ENCODE data around the gene ADM2. TPM values are rescaled to one million over a fixed set of nuclear protein-coding genes. Genes with fewer than 3 reads are reported as not detected.

Gene ADM2
- total and polyA plus RNA-seq, 2 of the 13 experiments (the other 11 are each of a cell fraction or from before 2014, with no cell fraction given), result 1.2 to 3.0 TPM

- WGBS (ENCODE audit: low lambda C conversion rate), result 100% methylated on average over 3 of the region's 8 CpGs
- POLR2A ChIA-PET, result interaction anchor here (0.9 kb wide), 1 partner anchor 10 kb away, joined by 5 read pairs; the partner anchor contains the start of gene SCO2
- no peak for FAIRE-seq
Observed at GRCh38 chr22:50516068-50516467, 34.7 kb downstream of the ADM2 start.

More at GRCh38 chr22:50516068-50516467, 34.7 kb downstream of the ADM2 start:
- CTCF ChIA-PET (ENCODE audit: low intra/inter-chr PET ratio, low total read pairs), result no interaction called here
- no peak overlapping the region for H3K4me2 ChIP-seq (ENCODE audit: low read depth, low read length)
- H2AFZ ChIP-seq (ENCODE audit: low read length), result no peak overlapping the region
- no peaks in the 10 kb centered on the region for H3K27me3 ChIP-seq (ENCODE audit: control insufficient read depth in 1 of 2, insufficient read depth in 2 of 2, low read length in 2 of 2)
- H3K4me1 ChIP-seq (ENCODE audit: insufficient read depth, low read length), result no peaks in the 10 kb centered on the region
- no peak overlapping the region for H3K4me3 ChIP-seq (replicated peaks in 1 of 3; ENCODE audit: insufficient read depth in 1 of 3, low read depth in 2 of 3, low read length in 3 of 3)
- H3K36me3 ChIP-seq (replicated peaks in 1 of 2; ENCODE audit: control insufficient read depth in 1 of 2, insufficient read depth in 2 of 2, low read length in 2 of 2), result peaks cover 17 to 44% of the 10 kb centered on the region in 2 experiments
- no peak overlapping the region for H3K27ac ChIP-seq (ENCODE audit: extremely low read length, insufficient read depth, low read length)
- DNase-seq (ENCODE audit: low spot score) (no peak), ATAC-seq (no peak)
- H3K9ac ChIP-seq (ENCODE audit: insufficient read depth, low read depth, low read length), result no peak overlapping the region
- in situ Hi-C loops (cut with HindIII; ENCODE audit: extremely low pct_ligation_motif_present, low pct_unique_long_range_greater_than_20kb), result no loop called here
- intact Hi-C loops (cut with micrococcal nuclease; ENCODE audit: unreplicated experiment), result no loop called here
- TF ChIP-seq ZNF646 (CRISPR knock-in tag; IDR thresholded peaks at IDR 0.05) (no peak), ZMAT3 (CRISPR knock-in tag; conservative IDR thresholded peaks at IDR 0.05) (no peak), ZNF547 (CRISPR knock-in tag; IDR thresholded peaks at IDR 0.05) (no peak), KMT2A (CRISPR knock-in tag; IDR thresholded peaks at IDR 0.05) (no peak), EEA1 (CRISPR knock-in tag; IDR thresholded peaks at IDR 0.05; ENCODE audit: borderline replicate concordance) (no peak), NFE2L2 (IDR thresholded peaks at IDR 0.05; ENCODE audit: low read length) (no peak), KIAA2018 (CRISPR knock-in tag; IDR thresholded peaks at IDR 0.05; ENCODE audit: borderline replicate concordance) (no peak)
- peaks cover 31% of the 10 kb centered on the region for H3K79me2 ChIP-seq (ENCODE audit: insufficient read depth, low read length)
- no TSS peak for BruUV-seq (replicated peaks)
- no peaks in the 10 kb centered on the region for H3K9me3 ChIP-seq (ENCODE audit: low read length)
- H4K20me1 ChIP-seq (ENCODE audit: insufficient read depth, low read length), result no peaks in the 10 kb centered on the region

Measured in HepG2 (cell line).